Calu3 (cell line): ENCODE results near the gene DDX43. TPM values are rescaled to one million over a fixed set of nuclear protein-coding genes. Genes with fewer than 3 reads are reported as not detected.
"Not testable (repeated sequence)": the region's sequence is repeated elsewhere in the genome, so short reads cannot be mapped to it uniquely, and the experiment has no call there.

ENCODE experiments used
- BruUV-seq: library from RNA; stranded (reverse); fragments of 400-500 nt; replicated peaks from 2 replicates; lab custom pipeline; 2021; lab: Mats Ljungman, UMichigan
- CTCF ChIA-PET: fragments of 300-600 bp; sonication (Branson Sonifier 250); formaldehyde crosslinking; loops from one replicate; lab custom pipeline; 2022; ENCODE audit warnings: antibody characterized with exemption; lab: Charles Lee
- DNase-seq: peaks from one replicate; pipeline ENCODE4 v3.0.0; 2022
- H3K27ac Mint-ChIP-seq: one replicate; pipeline ENCODE4 v1.8.0; 2022; ENCODE audit warnings: mixed read lengths; ENCODE audit not compliant: unreplicated experiment
- H3K27me3 Mint-ChIP-seq: one replicate; pipeline ENCODE4 v1.8.0; 2022; ENCODE audit warnings: mixed read lengths; ENCODE audit not compliant: unreplicated experiment
- H3K36me3 Mint-ChIP-seq: one replicate; pipeline ENCODE4 v1.8.0; 2022; ENCODE audit warnings: mild to moderate bottlenecking, moderate library complexity, mixed read lengths; ENCODE audit not compliant: insufficient read depth, unreplicated experiment
- H3K4me1 Mint-ChIP-seq: one replicate; pipeline ENCODE4 v1.8.0; 2022; ENCODE audit warnings: mild to moderate bottlenecking, low read depth, mixed read lengths; ENCODE audit not compliant: unreplicated experiment
- H3K4me3 Mint-ChIP-seq: one replicate; pipeline ENCODE4 v1.8.0; 2022; ENCODE audit warnings: mild to moderate bottlenecking, low read depth, moderate library complexity, mixed read lengths; ENCODE audit not compliant: unreplicated experiment
- H3K9me3 Mint-ChIP-seq: one replicate; pipeline ENCODE4 v1.8.0; 2022; ENCODE audit warnings: low read depth, mixed read lengths; ENCODE audit not compliant: unreplicated experiment
- CTCF ChIP-seq: fragments of 200-600 bp; IDR thresholded peaks from one replicate; pipeline ENCODE4 v1.8.0; 2022; ENCODE audit warnings: antibody characterized with exemption; ENCODE audit not compliant: unreplicated experiment
- intact Hi-C: fragments of 100-400 bp; cut with micrococcal nuclease; formaldehyde crosslinking; loops from one replicate; pipeline ENCODE4 v1.10.0; 2022; ENCODE audit not compliant: unreplicated experiment
- total RNA-seq: library from RNA; stranded (reverse); gene quantifications from 2 replicates; pipeline ENCODE4 v1.2.3, GENCODE V29; 2022

The DDX43 gene
- total RNA-seq, 1 experiment from 2014 or later: 13.4 TPM

GRCh38 chr6:73451223-73452106 is 56.8 kb downstream of the DDX43 start:
- no peak for TF ChIP-seq CTCF
- Mint-ChIP-seq H3K27me3 (no peaks in the 10 kb centered on the region), H3K27ac (peak overlapping the region; percentile 77), H3K9me3 (no peaks in the 10 kb centered on the region), H3K4me3 (peak overlapping the region; percentile 70), H3K4me1 (peaks cover 8% of the 10 kb centered on the region), H3K36me3 (peaks cover 45% of the 10 kb centered on the region)
- CTCF ChIA-PET: interaction anchor here (0.5 to 1.4 kb wide), 5 partner anchors 10 to 426 kb away, joined by 4 read pairs; partner anchors contain the start of gene MTO1
- intact Hi-C loops: no loop called here
- no TSS peak for BruUV-seq
- DNase-seq: peak; percentile 56

- H3K27ac Mint-ChIP-seq: peak within 1 kb of the TSS; percentile 77
- no peaks in the 10 kb centered on the region for H3K27me3 Mint-ChIP-seq
- TSS peak; percentile 46 for BruUV-seq
- CTCF ChIA-PET: interaction anchor here (0.5 to 1.4 kb wide), 3 partner anchors 9 to 265 kb away, joined by 4 read pairs; partner anchors contain the start of gene MTO1
- no peaks in the 10 kb centered on the region for H3K9me3 Mint-ChIP-seq
- peak within 1 kb of the TSS; percentile 70 for H3K4me3 Mint-ChIP-seq
- intact Hi-C loops: no loop called here
- peaks cover 8% of the 10 kb centered on the region for H3K4me1 Mint-ChIP-seq
- peaks cover 45% of the 10 kb centered on the region for H3K36me3 Mint-ChIP-seq
- DNase-seq: peak; percentile 82
- TF ChIP-seq CTCF: no peak
These were observed 57.5 kb downstream of the DDX43 start, which contains the start of gene CGAS for GRCh38 chr6:73452107-73452461. Gene CGAS (minus strand): TSS chr6:73452297. CDS start chr6:73452181, 116 bp downstream.

- Mint-ChIP-seq H3K4me3 (no peak overlapping the region), H3K36me3 (peaks cover 16% of the 10 kb centered on the region), H3K9me3 (no peaks in the 10 kb centered on the region), H3K27me3 (no peaks in the 10 kb centered on the region), H3K4me1 (peaks cover 8% of the 10 kb centered on the region), H3K27ac (no peak overlapping the region)
- DNase-seq: no peak
- no peak for TF ChIP-seq CTCF
- CTCF ChIA-PET: no interaction called here
- no TSS peak for BruUV-seq
- intact Hi-C loops: no loop called here
These were observed 61.4 kb downstream of the DDX43 start for GRCh38 chr6:73455865-73456629.

- CTCF ChIA-PET, H3K27me3 Mint-ChIP-seq, intact Hi-C loops, DNase-seq, H3K9me3 Mint-ChIP-seq, BruUV-seq, H3K27ac Mint-ChIP-seq, H3K4me3 Mint-ChIP-seq, H3K4me1 Mint-ChIP-seq: not testable (repeated sequence)
- peaks cover 26% of the 10 kb centered on the region for H3K36me3 Mint-ChIP-seq
These were observed 64.8 kb downstream of the DDX43 start for GRCh38 chr6:73459474-73459873.
